HG02571 (cell line): ENCODE results near the gene RFX4.
A peak's percentile ranks its signal among the peaks of the same experiment; 100 is the strongest.
"Not testable (repeated sequence)": the region's sequence is repeated elsewhere in the genome, so short reads cannot be mapped to it uniquely, and the experiment has no call there.

Source experiments
- ATAC-seq: cut with Tn5 transposase; IDR thresholded peaks from one replicate; pipeline ENCODE4 v1.9.1; 2021; ENCODE audit warnings: mild to moderate bottlenecking, moderate library complexity; ENCODE audit not compliant: unreplicated experiment

RFX4 gene

GRCh38 chr12:106723416-106723815 lies 140.6 kb downstream of the RFX4 start:
- no peak for ATAC-seq

DNA sequence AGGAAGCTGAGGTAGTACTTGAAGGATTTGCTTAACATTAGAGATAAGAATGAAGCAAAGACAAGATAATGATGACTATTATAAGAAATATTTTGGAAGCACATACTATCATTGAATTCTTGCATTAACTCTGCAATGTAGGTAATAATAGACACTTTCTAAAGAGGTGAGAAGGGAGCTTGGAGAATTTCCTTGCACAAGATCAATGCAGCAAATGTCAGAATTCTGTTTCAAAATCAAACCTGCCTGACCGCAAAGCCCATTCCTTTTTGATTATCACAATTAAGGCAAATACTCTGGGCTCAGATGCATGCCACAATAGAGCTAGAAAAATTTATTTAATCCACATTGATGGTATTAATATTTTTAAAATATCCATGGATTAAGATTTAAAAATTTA lies 141.3 kb downstream of the RFX4 start:
- ATAC-seq, result no peak

GRCh38 chr12:106724934-106725333 lies 142.1 kb downstream of the RFX4 start:
- no peak for ATAC-seq

DNA sequence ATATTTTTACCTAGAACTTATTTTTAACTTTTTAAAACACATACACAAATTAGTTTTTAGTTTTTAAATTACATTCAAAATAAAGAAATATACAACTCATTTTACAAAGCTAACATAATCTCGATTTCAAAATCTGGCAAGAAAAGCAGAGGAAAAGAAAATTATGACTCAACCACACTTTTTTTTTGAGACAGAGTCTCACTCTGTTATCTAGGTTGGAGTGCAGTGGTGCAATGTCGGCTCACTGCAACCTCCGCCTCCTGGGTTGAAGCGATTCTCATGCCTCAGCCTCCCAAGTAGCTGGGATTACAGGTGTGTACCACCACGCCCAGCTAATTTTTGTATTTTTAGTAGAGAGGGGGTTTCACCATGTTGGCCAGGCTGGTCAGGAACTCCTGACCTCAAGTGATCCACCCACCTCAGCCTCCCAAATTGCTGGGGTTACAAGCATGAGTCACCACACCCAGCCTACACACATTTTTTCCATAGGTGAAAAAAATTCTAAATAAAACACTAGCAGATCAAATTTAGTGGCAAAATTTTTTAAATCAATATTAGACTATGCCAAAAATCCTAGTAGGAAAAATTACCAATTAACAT lies 143.9 kb downstream of the RFX4 start:
- not testable (repeated sequence) for ATAC-seq

DNA sequence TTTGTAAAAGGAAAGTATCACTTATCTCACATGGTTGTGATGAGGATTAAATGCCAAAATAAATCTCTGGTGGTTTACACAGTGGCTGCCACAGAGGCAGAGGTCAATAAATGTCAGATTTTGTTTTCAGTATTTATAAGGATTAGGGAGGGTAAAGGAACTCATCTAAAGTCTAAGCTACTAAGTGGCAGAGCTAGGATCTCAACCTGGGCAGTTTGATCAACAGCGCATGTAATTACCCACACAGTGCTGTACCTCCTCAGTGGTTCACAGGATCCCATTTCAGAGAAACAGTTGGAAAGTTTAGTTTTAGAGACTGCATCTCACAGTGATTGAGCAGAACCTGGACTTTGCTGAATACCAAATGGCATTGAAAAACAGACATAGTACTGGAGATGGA lies 146.8 kb downstream of the RFX4 start:
- ATAC-seq, result no peak

DNA sequence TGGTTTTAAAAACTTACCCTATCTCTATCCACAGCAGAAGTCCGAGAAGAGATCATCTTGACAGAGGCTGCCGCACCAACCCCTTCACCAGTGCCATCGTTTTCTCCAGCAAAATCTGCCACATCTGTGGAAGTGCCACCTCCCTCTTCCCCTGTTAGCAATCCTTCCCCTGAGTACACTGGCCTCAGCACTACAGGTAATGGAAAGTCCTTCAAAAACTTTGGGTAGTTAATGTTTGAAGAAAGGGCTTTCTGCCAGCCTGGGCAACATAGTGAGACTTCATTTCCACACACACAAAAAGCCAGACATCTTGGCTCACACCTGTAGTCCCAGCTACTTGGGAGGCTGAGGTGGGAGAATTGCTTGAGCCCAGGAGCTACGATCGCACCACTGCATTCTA lies 150.1 kb downstream of the RFX4 start:
- ATAC-seq, result no peak

- ATAC-seq, result no peak
Observed at GRCh38 chr12:106733660-106734059, 150.9 kb downstream of the RFX4 start.

DNA sequence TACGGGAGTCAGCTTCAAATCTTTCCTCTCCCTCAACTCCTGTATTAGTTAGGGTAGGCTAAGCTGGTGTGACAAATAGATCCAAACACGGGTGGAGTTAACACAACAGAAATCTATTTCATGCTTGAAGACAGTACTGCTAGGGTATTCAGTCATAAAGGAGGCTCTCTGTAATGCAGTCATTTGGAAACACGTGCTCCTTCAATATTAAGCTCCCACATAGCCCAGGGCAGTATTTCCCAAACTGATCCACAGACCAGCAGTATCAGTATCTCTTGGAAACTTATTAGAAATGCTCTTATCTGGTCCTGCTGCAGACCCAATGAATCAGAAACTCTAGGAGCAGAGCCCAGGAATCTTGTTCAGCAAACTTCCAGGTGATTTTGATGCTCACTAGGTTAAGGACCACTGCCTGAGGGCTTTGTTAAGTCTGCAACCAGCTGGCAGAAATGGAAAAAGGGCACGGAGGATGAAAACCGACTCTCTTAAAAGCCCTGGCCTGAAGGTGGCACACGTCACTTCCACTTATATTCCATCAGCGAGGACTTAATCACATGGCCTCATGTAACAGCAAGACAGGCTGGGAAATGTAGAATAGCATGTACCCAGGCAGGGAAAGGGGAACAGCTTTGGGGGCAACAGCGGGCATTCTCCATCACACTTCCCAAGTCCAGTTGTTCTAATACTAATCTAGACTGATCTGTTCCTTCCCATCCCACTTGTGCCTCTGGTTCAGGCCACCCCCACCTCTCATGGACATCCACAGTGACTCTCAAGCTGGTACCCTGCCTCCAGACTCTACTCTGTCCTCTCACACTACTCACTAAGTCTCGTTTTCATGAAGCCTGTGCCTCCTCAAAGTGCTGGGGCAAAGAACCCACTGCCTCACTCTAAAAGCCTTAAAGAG lies 153.5 kb downstream of the RFX4 start:
- no peak for ATAC-seq

- ATAC-seq, result no peak
Observed at GRCh38 chr12:106739318-106739717, 156.5 kb downstream of the RFX4 start.

- ATAC-seq, result no peak
Observed at GRCh38 chr12:106739815-106740530, 157.2 kb downstream of the RFX4 start.

GRCh38 chr12:106740818-106741217 lies 158.0 kb downstream of the RFX4 start:
- ATAC-seq, result no peak

DNA sequence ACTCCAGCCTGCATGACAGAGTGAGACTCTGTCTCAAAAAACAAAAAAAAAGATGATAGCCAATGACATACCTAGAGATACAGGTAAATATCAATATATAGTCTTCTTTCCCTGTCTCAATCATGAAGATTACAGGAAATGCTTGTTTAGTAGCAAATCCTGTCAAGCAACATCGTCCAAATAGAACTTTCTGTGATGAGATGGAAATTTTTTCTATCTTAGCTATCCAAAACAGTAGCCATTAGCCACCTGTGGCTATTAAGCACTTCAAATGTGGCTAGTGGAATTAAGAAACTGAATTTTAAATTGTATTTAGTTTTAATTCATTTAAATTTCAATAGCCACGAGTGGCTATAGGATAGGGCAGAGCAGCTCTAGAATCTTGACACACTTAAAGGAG lies 158.4 kb downstream of the RFX4 start:
- no peak for ATAC-seq

- ATAC-seq, result no peak
Observed at GRCh38 chr12:106743270-106743988, 160.6 kb downstream of the RFX4 start.

GRCh38 chr12:106744600-106744999 lies 161.8 kb downstream of the RFX4 start:
- ATAC-seq, result no peak

DNA sequence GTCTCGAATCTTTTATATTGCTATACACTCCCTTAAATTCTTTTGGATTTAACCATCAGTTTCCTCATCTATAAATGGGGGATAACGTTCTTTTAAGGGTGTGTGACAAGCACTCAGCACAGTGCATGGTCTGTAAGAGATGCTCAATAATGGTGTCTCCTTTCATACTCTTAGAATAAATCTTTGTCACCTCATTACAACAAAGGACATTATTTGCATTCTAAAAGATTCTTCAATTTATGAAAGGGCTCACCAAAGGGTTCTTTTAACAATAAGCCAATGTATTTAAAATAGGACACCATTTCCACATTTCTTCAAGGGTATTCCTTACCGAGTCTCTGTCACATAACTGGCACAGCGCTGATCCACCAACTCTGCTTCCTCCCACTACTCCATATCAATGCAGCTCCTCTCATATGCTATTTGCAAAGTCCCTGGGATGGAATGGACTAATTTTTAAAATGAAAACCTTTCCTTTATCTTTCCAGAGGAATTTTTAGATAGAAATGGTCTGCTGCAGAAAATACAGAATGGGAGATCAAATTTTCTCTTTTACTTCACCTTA lies 162.5 kb downstream of the RFX4 start:
- ATAC-seq, result no peak

GRCh38 chr12:106747973-106748436 lies 165.2 kb downstream of the RFX4 start:
- ATAC-seq, result no peak

GRCh38 chr12:106750524-106750923 lies 167.7 kb downstream of the RFX4 start:
- no peak for ATAC-seq

DNA sequence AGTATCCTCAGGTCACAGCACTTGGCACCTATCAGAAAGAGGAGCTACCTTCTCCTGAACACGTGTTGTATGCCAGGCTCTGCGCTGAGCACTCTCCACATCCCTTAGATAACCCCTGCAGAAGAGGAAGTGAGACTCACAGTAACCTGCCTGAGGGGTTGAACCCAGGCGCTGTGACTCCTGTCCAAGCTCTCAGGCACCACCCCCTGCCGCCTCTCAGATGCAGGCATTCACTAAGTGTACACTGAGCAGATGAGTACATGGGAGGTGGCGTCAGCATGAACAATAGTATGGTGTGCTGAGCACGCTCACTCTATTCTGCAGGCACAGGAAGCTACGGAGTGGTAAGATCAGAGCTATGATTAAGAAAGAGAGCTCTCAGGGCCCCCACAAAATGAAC lies 170.7 kb downstream of the RFX4 start:
- peak; percentile 94 for ATAC-seq

DNA sequence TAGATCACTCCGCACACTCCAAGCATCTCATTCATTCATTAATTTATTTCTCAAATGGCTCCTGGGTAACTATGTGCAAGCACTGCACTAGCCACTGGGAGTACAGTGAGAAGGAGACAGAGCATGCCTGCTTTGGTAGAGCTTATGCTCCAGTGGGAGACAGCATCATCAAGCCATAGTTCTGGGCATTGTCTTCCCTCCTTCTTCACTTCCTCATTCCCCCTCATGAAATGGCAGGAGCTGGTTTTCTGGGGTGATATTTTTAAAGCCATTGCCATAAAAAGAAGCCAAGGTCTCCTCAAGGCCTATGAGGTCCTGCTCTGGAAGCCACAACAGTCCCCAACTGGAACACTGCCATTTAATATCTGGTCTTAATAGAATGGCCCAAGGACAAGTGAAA lies 171.5 kb downstream of the RFX4 start:
- no peak for ATAC-seq

DNA sequence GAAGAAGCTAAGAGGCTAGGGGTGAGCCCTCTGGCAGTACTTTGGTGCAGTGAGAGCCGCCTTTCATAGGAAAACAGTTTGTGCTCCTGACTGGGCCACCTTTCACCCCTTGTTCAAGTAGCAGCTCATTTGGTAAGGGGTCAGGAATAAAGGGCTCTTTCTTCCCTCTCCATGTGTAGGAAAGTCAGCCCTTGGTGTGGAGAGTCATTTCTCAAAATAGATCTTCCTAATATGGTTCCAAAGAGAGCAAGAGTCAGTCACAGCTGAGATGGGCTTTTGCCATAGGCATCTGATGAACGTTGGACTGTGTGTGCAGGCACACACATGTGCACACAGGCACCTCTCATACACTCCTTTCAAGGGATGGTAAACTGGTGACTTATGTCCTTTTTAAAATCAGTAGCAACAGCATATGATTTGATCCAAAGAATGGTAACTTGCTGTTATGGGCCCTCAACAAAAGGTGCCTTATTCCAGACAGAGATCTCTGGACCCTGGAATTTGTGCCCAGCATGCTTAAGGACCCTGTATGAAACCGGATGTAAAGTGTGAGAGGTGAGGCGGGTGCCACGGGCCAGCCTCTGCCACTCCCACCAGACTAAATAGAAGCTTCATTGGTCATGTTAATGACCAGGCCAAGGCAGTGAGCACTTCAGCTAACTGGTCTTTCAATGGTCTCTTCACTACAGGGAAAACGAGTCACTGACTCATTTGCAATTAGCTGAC lies 175.0 kb downstream of the RFX4 start:
- ATAC-seq, result no peak
